BLaER1 (cell line): ENCODE measurements around the gene ERO1B.
"Not testable (repeated sequence)": the region's sequence is repeated elsewhere in the genome, so short reads cannot be mapped to it uniquely, and the experiment has no call there.

ENCODE experiments used
- H3K27ac ChIP-seq: shearing (Covaris generic); formaldehyde crosslinking; 2 replicates; pipeline ENCODE4 v1.8.1; 2022
- H3K27me3 ChIP-seq: shearing (Covaris generic); formaldehyde crosslinking; 2 replicates; pipeline ENCODE4 v1.8.1; 2022
- H3K36me3 ChIP-seq: shearing (Covaris generic); formaldehyde crosslinking; 2 replicates; pipeline ENCODE4 v1.8.1; 2022
- H3K4me1 ChIP-seq: shearing (Covaris generic); formaldehyde crosslinking; 2 replicates; pipeline ENCODE4 v1.8.1; 2022
- H3K4me2 ChIP-seq: shearing (Covaris generic); formaldehyde crosslinking; 2 replicates; pipeline ENCODE4 v1.8.1; 2022
- H3K4me3 ChIP-seq: shearing (Covaris generic); formaldehyde crosslinking; 2 replicates; pipeline ENCODE4 v1.8.1; 2022
- H3K9ac ChIP-seq: shearing (Covaris generic); formaldehyde crosslinking; 2 replicates; pipeline ENCODE4 v1.8.1; 2022
- H3K9me3 ChIP-seq: shearing (Covaris generic); formaldehyde crosslinking; 2 replicates; pipeline ENCODE4 v1.8.1; 2022
- H4K20me1 ChIP-seq: shearing (Covaris generic); formaldehyde crosslinking; 2 replicates; pipeline ENCODE4 v1.8.1; 2022
- Cebpa-rat ChIP-seq: shearing (Covaris generic); IDR thresholded peaks from 2 replicates; pipeline ENCODE4 v1.8.1; 2022

ERO1B gene, protein sequence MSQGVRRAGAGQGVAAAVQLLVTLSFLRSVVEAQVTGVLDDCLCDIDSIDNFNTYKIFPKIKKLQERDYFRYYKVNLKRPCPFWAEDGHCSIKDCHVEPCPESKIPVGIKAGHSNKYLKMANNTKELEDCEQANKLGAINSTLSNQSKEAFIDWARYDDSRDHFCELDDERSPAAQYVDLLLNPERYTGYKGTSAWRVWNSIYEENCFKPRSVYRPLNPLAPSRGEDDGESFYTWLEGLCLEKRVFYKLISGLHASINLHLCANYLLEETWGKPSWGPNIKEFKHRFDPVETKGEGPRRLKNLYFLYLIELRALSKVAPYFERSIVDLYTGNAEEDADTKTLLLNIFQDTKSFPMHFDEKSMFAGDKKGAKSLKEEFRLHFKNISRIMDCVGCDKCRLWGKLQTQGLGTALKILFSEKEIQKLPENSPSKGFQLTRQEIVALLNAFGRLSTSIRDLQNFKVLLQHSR

DNA sequence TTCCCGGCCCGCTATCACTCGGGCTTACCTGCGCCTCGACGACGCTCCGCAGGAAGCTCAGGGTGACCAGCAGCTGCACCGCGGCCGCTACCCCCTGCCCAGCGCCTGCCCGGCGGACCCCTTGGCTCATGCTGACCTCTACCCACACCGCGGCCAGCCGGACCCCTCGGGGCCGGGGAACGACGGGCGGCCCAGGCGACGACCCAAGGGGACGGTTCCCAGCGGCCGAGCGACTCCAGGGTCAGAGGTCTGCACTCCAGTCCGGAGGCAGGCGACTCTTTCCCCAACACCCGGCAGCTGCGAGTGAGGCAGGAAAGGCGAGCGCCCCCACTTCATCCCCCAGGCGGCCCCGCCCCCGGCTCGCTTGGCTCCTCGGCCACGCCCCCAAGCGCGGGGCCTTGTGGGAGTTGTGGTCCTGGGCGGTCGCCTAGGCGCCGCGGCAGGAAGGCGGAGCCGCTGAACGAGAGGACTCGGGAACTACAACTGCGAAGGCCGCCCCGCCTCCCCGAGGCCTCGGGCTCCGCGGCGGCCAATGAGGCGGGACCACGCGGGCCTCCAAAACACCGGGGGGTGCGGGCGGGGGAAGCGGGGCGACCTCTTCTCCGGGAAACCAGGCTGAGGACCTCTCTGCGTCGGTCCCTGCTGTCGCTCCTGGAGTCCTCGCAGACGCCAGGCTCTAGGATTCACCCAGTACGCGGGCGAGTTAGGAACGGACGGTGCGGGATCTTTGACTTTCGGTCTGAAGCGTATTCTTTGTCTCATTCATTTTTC lies at the start of gene ERO1B:
Gene ERO1B (minus strand): TSS at position 305 of the 771 bp plus-strand sequence. CDS start 175 bp downstream, at position 130.
- no peak for TF ChIP-seq Cebpa-rat
- peak within 1 kb of the TSS; percentile 89 for H3K4me2 ChIP-seq
- peak within 1 kb of the TSS; percentile 94 for H3K27ac ChIP-seq
- H3K4me3 ChIP-seq, result peak within 1 kb of the TSS; percentile 99
- peaks cover 23% of the 10 kb centered on the region for H4K20me1 ChIP-seq
- peaks cover 13% of the 10 kb centered on the region for H3K9me3 ChIP-seq
- no peaks in the 10 kb centered on the region for H3K27me3 ChIP-seq
- peaks cover 62% of the 10 kb centered on the region for H3K4me1 ChIP-seq
- H3K9ac ChIP-seq, result peak within 1 kb of the TSS; percentile 97
- peaks cover 9% of the 10 kb centered on the region for H3K36me3 ChIP-seq

DNA sequence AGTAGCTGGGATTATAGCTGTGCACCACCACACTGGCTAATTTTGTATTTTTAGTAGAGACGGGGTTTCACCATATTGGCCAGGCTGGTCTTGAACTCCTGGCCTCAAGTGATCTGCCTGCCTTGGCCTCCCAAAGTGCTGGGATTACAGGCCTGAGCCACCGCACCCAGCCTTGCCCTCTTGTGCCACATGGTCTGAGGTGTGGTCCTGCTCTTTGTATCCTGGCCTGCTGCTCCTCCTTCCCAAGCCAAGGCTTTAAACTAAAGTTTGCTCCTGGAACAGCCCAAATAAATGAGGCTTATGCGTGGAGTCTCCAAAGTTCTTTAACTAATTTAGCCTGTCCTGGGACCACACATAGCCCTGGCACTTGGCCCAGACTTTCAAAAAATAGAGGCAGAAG lies 49.7 kb upstream of the ERO1B start:
- H3K36me3 ChIP-seq, H3K9me3 ChIP-seq, H3K27ac ChIP-seq, H4K20me1 ChIP-seq, H3K4me1 ChIP-seq, H3K4me3 ChIP-seq, H3K27me3 ChIP-seq, H3K4me2 ChIP-seq, H3K9ac ChIP-seq: not testable (repeated sequence)

DNA sequence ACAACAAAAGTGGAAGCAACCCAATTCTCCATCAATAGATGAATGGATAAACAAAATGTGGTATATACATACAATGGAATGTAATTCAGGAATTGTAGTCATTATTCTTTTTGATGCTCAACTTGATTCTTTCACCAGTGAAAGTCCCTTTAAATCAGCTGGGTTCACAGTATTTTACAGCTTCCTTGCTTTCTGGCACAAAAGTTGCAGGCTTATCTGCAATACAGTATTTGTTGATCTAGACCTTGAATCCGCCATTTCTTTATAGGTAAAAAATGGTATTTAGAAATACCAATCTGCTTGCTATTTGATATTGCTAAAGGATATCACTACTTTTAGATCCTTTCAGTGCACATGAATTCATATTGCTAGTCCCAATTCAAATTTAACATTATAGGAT lies 44.7 kb upstream of the ERO1B start:
- H4K20me1 ChIP-seq, result no peaks in the 10 kb centered on the region
- peaks cover 24% of the 10 kb centered on the region for H3K9me3 ChIP-seq
- no peak for TF ChIP-seq Cebpa-rat
- no peak overlapping the region for H3K27ac ChIP-seq
- H3K4me1 ChIP-seq, result no peaks in the 10 kb centered on the region
- no peak overlapping the region for H3K9ac ChIP-seq
- no peaks in the 10 kb centered on the region for H3K27me3 ChIP-seq
- H3K4me2 ChIP-seq, result no peak overlapping the region
- H3K4me3 ChIP-seq, result no peak overlapping the region
- no peaks in the 10 kb centered on the region for H3K36me3 ChIP-seq

DNA sequence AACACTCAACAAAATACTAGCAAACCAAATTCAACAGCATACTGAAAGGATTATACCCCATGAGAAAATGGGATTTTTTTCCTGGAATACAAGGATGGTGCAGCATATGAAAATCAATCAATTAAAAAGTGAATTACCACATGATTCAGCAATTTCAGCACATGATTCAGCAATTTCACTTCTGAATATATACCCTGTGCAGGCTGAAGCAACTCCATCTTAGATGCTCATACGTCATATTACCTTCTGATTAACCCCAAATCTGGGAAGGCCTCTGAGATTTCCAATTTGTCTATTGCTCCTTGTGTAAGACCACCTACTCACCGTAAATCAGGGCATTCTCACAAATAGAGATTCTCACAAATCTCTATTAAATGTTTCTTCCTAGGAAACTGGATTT lies 43.8 kb upstream of the ERO1B start:
- no peak overlapping the region for H3K4me3 ChIP-seq
- H3K27me3 ChIP-seq, result no peaks in the 10 kb centered on the region
- no peak for TF ChIP-seq Cebpa-rat
- H4K20me1 ChIP-seq, result no peaks in the 10 kb centered on the region
- no peak overlapping the region for H3K27ac ChIP-seq
- H3K4me2 ChIP-seq, result no peak overlapping the region
- H3K9ac ChIP-seq, result no peak overlapping the region
- H3K4me1 ChIP-seq, result no peaks in the 10 kb centered on the region
- H3K36me3 ChIP-seq, result no peaks in the 10 kb centered on the region
- peaks cover 24% of the 10 kb centered on the region for H3K9me3 ChIP-seq

DNA sequence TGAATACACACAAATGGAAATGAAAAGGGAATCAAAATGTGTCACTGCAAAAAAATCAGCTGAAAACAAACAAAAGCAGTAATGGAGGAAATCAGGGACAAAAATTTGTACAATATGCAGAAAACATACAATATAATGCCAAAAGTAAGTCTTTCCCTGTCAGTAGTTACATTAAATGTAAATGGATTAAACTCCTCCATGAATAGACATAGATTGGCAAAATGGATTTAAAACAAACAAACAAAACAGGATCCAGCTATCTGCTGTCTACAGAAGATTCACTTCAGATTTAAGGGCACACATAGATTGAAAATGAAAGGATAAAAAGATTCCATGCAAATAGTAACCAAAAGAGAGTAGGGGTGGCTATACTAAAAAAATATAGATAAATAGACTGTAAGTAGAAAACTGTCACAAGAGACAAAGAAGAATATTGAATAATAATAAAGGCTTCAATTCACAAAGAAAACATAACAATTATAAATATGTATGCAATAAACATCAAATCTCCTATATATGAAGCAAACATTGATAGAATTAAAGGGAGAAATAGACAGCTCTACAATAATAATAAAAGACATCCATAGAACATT lies 42.2 kb upstream of the ERO1B start:
- Histone ChIP-seq H3K9me3 (peaks cover 24% of the 10 kb centered on the region), H3K36me3 (no peaks in the 10 kb centered on the region), H3K27ac (no peak overlapping the region), H3K9ac (no peak overlapping the region), H3K4me3 (no peak overlapping the region), H4K20me1 (no peaks in the 10 kb centered on the region), H3K4me2 (no peak overlapping the region), H3K27me3 (no peaks in the 10 kb centered on the region), H3K4me1 (no peaks in the 10 kb centered on the region)
- TF ChIP-seq Cebpa-rat, result no peak

DNA sequence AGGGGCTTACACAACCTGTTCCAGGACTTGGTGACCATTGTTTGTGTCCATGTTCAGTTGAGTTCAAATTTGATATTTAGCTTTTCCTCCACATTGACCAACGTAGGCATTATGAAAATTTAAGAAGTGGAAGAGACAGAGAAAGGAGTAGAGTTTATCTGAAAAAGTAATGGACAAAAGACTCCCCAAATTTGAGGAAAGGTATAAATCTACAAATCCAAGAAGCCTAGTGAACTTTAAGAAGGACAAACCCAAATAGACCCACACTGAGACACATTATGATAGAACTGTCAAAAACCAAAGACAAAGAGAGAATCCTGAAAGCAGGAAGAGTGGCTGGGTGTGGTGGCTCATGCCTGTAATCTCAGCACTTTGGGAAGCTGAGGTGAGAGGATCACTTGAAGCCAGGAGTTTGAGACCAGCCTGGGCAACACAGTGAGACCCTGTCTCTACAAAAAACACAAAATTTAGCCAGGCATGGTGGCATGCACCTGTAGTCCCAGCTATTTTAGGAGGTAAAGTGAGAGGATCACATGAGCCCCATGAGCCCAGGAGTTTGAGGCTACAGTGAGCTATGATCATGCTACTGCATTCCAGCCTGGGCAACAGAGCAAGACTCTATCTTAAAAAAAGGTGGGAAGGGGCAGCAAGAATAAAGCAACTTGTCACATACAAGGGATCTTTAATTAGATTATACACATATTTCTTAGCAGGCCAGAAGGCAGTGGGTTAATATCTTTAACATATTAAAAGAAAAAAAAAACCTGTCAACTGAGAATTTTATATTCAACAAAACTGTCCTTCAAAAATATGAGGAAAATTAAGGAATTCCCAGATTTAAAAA lies 41.0 kb upstream of the ERO1B start:
- peaks cover 24% of the 10 kb centered on the region for H3K9me3 ChIP-seq
- no peak overlapping the region for H3K27ac ChIP-seq
- H3K36me3 ChIP-seq, result no peaks in the 10 kb centered on the region
- no peaks in the 10 kb centered on the region for H3K27me3 ChIP-seq
- H3K4me3 ChIP-seq, result no peak overlapping the region
- TF ChIP-seq Cebpa-rat, result no peak
- H3K4me1 ChIP-seq, result no peaks in the 10 kb centered on the region
- H3K4me2 ChIP-seq, result no peak overlapping the region
- H4K20me1 ChIP-seq, result no peaks in the 10 kb centered on the region
- no peak overlapping the region for H3K9ac ChIP-seq

DNA sequence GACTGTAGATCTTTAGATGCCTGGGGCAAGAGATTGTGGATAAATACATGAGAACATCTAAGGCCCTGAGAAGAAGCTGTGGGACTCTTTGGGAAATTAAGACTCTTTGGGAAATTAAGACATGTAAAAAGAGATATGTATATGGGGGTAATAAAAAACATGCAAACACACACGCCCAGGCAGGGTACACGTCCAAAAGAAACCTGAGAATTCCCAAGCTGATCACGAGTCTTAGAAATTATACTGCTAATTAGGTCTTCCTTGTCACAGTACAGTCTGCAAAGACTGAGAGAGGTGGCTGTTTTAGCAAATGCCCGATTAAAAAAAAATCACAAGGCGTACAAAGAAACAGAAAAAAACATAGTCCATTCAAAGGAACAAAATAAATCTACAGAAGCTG lies 39.3 kb upstream of the ERO1B start:
- Histone ChIP-seq H3K27me3 (no peaks in the 10 kb centered on the region), H4K20me1 (no peaks in the 10 kb centered on the region), H3K27ac (no peak overlapping the region), H3K36me3 (no peaks in the 10 kb centered on the region), H3K4me3 (no peak overlapping the region), H3K4me2 (no peak overlapping the region), H3K9me3 (peaks cover 24% of the 10 kb centered on the region), H3K4me1 (no peaks in the 10 kb centered on the region), H3K9ac (no peak overlapping the region)
- no peak for TF ChIP-seq Cebpa-rat

DNA sequence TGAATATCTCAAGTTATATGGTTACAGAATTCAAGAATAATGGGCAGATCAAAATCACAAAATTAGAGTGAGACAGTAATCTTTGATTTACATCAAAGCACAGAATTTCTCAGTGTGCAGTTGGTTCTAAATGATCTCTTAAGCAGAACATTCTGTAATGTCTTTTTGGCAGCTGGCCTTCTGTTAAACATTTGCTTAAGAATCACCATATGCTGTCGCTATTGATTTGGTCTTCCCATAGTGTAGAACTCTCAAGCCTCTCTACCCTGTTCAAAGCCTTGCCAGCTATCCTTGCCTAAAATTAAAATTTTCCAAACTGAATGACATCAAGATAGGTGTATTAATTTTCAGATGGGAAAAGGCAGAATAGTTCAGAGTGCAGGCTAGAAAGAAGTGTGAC lies 38.9 kb upstream of the ERO1B start:
- H3K9ac ChIP-seq, result no peak overlapping the region
- H3K27me3 ChIP-seq, result no peaks in the 10 kb centered on the region
- no peaks in the 10 kb centered on the region for H3K36me3 ChIP-seq
- no peaks in the 10 kb centered on the region for H4K20me1 ChIP-seq
- H3K4me1 ChIP-seq, result no peaks in the 10 kb centered on the region
- no peak overlapping the region for H3K4me2 ChIP-seq
- H3K9me3 ChIP-seq, result peaks cover 24% of the 10 kb centered on the region
- no peak for TF ChIP-seq Cebpa-rat
- H3K27ac ChIP-seq, result no peak overlapping the region
- no peak overlapping the region for H3K4me3 ChIP-seq

DNA sequence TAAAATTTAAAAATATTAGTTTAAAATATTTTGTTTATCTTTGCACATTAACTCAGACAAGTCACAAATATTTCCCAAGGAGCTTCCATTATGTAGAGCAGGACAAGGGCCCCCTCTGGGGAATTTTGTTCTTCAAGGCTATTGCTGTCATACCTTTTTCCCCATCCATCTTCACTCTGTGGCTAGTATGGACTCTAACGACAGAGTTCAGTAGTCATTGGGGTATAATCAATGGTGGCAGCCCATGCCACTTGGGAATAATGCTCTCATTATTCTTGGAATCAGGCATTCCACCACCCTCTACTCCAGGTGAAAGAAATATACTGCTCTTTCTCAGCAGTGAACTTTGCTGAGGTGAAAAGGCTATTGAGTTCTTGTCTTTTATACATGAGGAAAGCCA lies 38.5 kb upstream of the ERO1B start:
- Histone ChIP-seq H3K27ac (no peak overlapping the region), H4K20me1 (no peaks in the 10 kb centered on the region), H3K4me2 (no peak overlapping the region), H3K4me1 (no peaks in the 10 kb centered on the region), H3K27me3 (no peaks in the 10 kb centered on the region), H3K36me3 (no peaks in the 10 kb centered on the region), H3K4me3 (no peak overlapping the region), H3K9ac (no peak overlapping the region), H3K9me3 (peaks cover 24% of the 10 kb centered on the region)
- TF ChIP-seq Cebpa-rat, result no peak
